Measurements from ENCODE around the gene SH2B3.

SH2B3 gene

GRCh38 chr12:111427417-111428074, 21.8 kb downstream of the SH2B3 start:
- no peak for DNase-seq

GRCh38 chr12:111428081-111428727, 22.5 kb downstream of the SH2B3 start:
- no peak for DNase-seq

GRCh38 chr12:111428728-111429175, 23.0 kb downstream of the SH2B3 start:
- DNase-seq: peak in 13 of 51 donors; percentile 4 to 42 (median 23)

- no peak for DNase-seq
Measured at GRCh38 chr12:111429828-111430432, 24.2 kb downstream of the SH2B3 start.

- no peak for DNase-seq
Measured at GRCh38 chr12:111430433-111431353, 25.0 kb downstream of the SH2B3 start.

GRCh38 chr12:111431772-111432171, 26.0 kb downstream of the SH2B3 start:
- DNase-seq: no peak

GRCh38 chr12:111434049-111434448, 28.3 kb downstream of the SH2B3 start:
- no peak for DNase-seq

GRCh38 chr12:111434680-111435338, 29.1 kb downstream of the SH2B3 start:
- DNase-seq: peak in 8 of 51 donors; percentile 18 to 49 (median 25)

- DNase-seq: peak in 1 of 51 donors; percentile 22
Measured at GRCh38 chr12:111435661-111436201, 30.0 kb downstream of the SH2B3 start.

- DNase-seq: no peak
Measured at GRCh38 chr12:111436266-111436665, 30.5 kb downstream of the SH2B3 start.

GRCh38 chr12:111436811-111437210, 31.1 kb downstream of the SH2B3 start:
- no peak for DNase-seq

- peak in 8 of 51 donors; percentile 16 to 34 (median 23) for DNase-seq
Measured at GRCh38 chr12:111437816-111438454, 32.2 kb downstream of the SH2B3 start.

- DNase-seq: peak in 14 of 51 donors; percentile 17 to 54 (median 26)
Measured at GRCh38 chr12:111438481-111438880, 32.8 kb downstream of the SH2B3 start.

- no peak for DNase-seq
Measured at GRCh38 chr12:111439657-111440151, 34.0 kb downstream of the SH2B3 start.

GRCh38 chr12:111440152-111440551, 34.4 kb downstream of the SH2B3 start:
- no peak for DNase-seq

- DNase-seq: no peak
Measured at GRCh38 chr12:111440631-111441030, 34.9 kb downstream of the SH2B3 start.

GRCh38 chr12:111441107-111441928, 35.6 kb downstream of the SH2B3 start:
- DNase-seq: no peak

- no peak for DNase-seq
Measured at GRCh38 chr12:111442301-111443045, 36.8 kb downstream of the SH2B3 start.

All from hypothalamus (tissue), 51 donors.